ENCODE results near the gene CRHR2. TPM values are rescaled to one million over a fixed set of nuclear protein-coding genes. Genes with fewer than 3 reads are reported as not detected.
"Not testable (repeated sequence)": the region's sequence is repeated elsewhere in the genome, so short reads cannot be mapped to it uniquely, and the experiment has no call there.

Gene CRHR2
- total and polyA plus RNA-seq, 3 experiments from 2014 or later: not detected

DNA sequence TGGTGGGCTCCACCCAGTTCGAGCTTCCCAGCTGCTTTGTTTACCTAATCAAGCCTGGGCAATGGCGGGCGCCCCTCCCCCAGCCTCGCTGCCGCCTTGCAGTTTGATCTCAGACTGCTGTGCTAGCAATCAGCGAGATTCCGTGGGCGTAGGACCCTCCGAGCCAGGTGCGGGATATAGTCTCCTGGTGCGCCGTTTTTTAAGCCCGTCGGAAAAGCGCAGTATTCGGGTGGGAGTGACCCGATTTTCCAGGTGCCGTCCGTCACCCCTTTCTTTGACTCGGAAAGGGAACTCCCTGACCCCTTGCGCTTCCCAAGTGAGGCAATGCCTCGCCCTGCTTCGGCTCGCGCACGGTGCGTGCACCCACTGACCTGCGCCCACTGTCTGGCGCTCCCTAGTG, 39.9 kb downstream of the CRHR2 start:
- H3K4me3 Mint-ChIP-seq; H3K27ac Mint-ChIP-seq; H3K4me3 ChIP-seq (ENCODE audit: low read length); H3K4me1 ChIP-seq (ENCODE audit: insufficient read depth, low read length); H3K27me3 Mint-ChIP-seq; H3K9me3 Mint-ChIP-seq; H3K4me1 Mint-ChIP-seq; H3K27me3 ChIP-seq (ENCODE audit: insufficient read depth, low read length, poor library complexity, severe bottlenecking); H3K9me3 ChIP-seq (ENCODE audit: low read length); CTCF ChIA-PET; H3K36me3 ChIP-seq (ENCODE audit: insufficient read depth, low read length); H3K27ac ChIP-seq (ENCODE audit: low read depth, low read length); DNase-seq; POLR2A ChIA-PET: not testable (repeated sequence)
- peaks cover 4 to 29% (median 7%) of the 10 kb centered on the region in 3 donors for H3K36me3 Mint-ChIP-seq

DNA sequence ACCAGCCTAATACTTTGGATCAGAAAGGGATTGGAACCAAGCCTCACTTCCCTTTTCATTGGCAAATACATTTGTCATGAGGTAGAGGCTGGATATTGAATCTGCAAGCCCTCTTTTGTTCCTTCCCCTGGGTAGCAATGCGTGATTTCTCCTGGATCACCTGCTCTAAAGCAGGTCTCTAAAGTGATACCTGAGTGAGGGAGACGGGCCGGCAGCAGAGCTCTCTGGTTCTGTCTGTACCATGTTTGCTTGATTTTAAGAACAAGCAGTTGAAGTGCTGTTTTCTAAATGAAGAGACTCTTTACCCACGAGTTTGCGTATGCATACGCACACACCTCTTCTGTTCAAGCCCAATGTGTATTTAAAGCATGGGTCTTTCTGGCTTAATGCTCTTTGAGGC, 46.5 kb downstream of the CRHR2 start:
- Mint-ChIP-seq H3K27me3 (no peaks in the 10 kb centered on the region), H3K27ac (no peak overlapping the region), H3K4me1 (peaks cover 0 to 3% (median 0%) of the 10 kb centered on the region in 3 donors), H3K36me3 (peaks cover 18 to 54% (median 27%) of the 10 kb centered on the region in 3 donors), H3K9me3 (peaks cover 0 to 2% (median 0%) of the 10 kb centered on the region in 5 donors), H3K4me3 (no peak overlapping the region)
- DNase-seq: no peak
- no peak overlapping the region for H3K4me3 ChIP-seq (ENCODE audit: low read length)
- no peak overlapping the region for H3K27ac ChIP-seq (ENCODE audit: low read depth, low read length)
- no peaks in the 10 kb centered on the region for H3K27me3 ChIP-seq (ENCODE audit: insufficient read depth, low read length, poor library complexity, severe bottlenecking)
- no peaks in the 10 kb centered on the region for H3K9me3 ChIP-seq (ENCODE audit: low read length)
- no peaks in the 10 kb centered on the region for H3K4me1 ChIP-seq (ENCODE audit: insufficient read depth, low read length)
- POLR2A ChIA-PET: no interaction called here
- CTCF ChIA-PET: no interaction called here
- peaks cover 33% of the 10 kb centered on the region for H3K36me3 ChIP-seq (ENCODE audit: insufficient read depth, low read length)

DNA sequence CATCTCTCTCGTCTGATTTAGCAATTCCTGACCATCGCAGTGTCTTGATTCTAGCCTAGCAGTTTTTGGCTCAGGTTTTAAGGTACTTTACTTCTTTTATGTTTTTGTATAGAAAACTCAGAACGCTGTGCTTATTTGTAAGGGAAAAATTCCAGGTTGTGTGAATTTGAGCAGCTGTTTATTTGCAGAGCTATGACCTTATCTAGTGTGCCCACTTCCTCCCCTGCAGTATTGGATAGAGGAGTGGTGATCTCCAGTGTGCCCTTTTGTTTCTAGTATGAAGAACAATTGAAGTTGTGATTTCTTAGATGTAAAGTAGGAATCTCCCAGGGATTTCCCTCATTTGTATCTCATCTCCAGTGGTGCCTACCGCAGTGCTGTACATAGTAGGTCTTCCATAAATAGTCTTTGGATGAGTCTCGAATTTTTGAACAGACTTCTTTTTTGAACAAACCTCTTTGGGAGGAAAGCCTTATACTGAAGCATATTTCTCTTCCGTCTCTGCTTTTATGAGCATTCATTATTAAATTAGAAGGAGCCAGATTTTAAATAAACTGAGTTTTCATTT, 47.5 kb downstream of the CRHR2 start:
- no peak overlapping the region for H3K4me3 Mint-ChIP-seq
- H3K9me3 Mint-ChIP-seq: peaks cover 0 to 2% (median 0%) of the 10 kb centered on the region in 5 donors
- ChIA-PET CTCF (interaction anchor here (1.3 kb wide), 1 partner anchor 107 kb away, joined by 3 read pairs; no protein-coding TSS in a partner anchor), POLR2A (no interaction called here)
- peaks cover 18 to 61% (median 31%) of the 10 kb centered on the region in 3 donors for H3K36me3 Mint-ChIP-seq
- Histone ChIP-seq H3K36me3 (ENCODE audit: insufficient read depth, low read length) (peaks cover 34% of the 10 kb centered on the region), H3K9me3 (ENCODE audit: low read length) (no peaks in the 10 kb centered on the region), H3K4me3 (ENCODE audit: low read length) (no peak overlapping the region), H3K27me3 (ENCODE audit: insufficient read depth, low read length, poor library complexity, severe bottlenecking) (no peaks in the 10 kb centered on the region), H3K27ac (ENCODE audit: low read depth, low read length) (no peak overlapping the region), H3K4me1 (ENCODE audit: insufficient read depth, low read length) (no peaks in the 10 kb centered on the region)
- H3K4me1 Mint-ChIP-seq: peaks cover 0 to 3% (median 0%) of the 10 kb centered on the region in 3 donors
- H3K27me3 Mint-ChIP-seq: no peaks in the 10 kb centered on the region
- DNase-seq: no peak
- H3K27ac Mint-ChIP-seq: peak overlapping the region in 1 of 8 donors; percentile 30

DNA sequence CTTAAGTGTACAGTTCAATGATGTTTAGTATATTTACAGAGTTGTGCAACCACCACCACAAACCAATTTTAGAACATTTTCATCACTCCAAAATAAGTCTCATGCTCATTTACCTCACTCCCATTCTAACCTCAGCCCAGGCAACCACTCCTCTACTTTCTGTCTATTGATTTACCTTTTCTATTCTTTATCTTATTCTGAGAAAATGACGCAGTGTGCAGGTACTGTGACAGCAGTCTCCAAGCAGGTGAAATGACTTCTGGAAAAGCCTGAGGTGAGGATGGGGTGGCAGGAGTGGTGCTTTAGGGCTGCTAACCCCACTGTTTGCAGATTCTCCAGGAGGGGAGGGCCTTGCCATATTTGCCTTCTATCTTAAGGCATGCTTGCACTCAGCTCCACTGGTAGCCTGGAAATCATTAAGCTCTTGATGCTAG, 48.0 kb downstream of the CRHR2 start:
- Histone ChIP-seq H3K9me3 (ENCODE audit: low read length) (no peaks in the 10 kb centered on the region), H3K27ac (ENCODE audit: low read depth, low read length) (no peak overlapping the region), H3K36me3 (ENCODE audit: insufficient read depth, low read length) (peaks cover 39% of the 10 kb centered on the region), H3K4me3 (ENCODE audit: low read length) (no peak overlapping the region), H3K4me1 (ENCODE audit: insufficient read depth, low read length) (no peaks in the 10 kb centered on the region), H3K27me3 (ENCODE audit: insufficient read depth, low read length, poor library complexity, severe bottlenecking) (no peaks in the 10 kb centered on the region)
- no peak overlapping the region for H3K4me3 Mint-ChIP-seq
- H3K27ac Mint-ChIP-seq: peak overlapping the region in 3 of 8 donors; percentile 7 to 10 (median 7)
- H3K27me3 Mint-ChIP-seq: no peaks in the 10 kb centered on the region
- H3K4me1 Mint-ChIP-seq: peaks cover 0 to 3% (median 0%) of the 10 kb centered on the region in 3 donors
- ChIA-PET CTCF (interaction anchor here (1.3 kb wide), 1 partner anchor 107 kb away, joined by 3 read pairs; no protein-coding TSS in a partner anchor), POLR2A (no interaction called here)
- peaks cover 18 to 64% (median 31%) of the 10 kb centered on the region in 3 donors for H3K36me3 Mint-ChIP-seq
- peaks cover 0 to 2% (median 0%) of the 10 kb centered on the region in 5 donors for H3K9me3 Mint-ChIP-seq
- no peak for DNase-seq

DNA sequence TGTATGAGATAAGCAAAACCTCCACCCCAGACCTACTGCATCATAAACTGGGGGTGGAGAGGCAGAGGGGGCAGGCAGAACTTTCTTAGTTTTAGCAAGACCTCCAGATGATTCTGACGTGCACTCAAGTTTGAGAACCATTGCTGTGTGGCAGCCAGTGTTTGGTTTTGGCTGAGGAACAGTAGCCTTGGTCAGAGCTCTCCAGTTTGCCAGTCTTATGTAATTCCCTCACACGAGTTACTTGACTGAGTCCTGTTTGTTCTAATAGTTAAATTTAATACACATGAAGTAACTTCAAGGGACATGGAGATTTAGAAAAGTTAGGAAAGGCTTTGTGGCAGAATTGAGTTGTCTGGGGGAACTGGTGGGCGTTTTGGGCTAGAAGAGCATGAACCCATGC, 49.0 kb downstream of the CRHR2 start:
- Histone ChIP-seq H3K9me3 (ENCODE audit: low read length) (no peaks in the 10 kb centered on the region), H3K27me3 (ENCODE audit: insufficient read depth, low read length, poor library complexity, severe bottlenecking) (no peaks in the 10 kb centered on the region), H3K36me3 (ENCODE audit: insufficient read depth, low read length) (peaks cover 49% of the 10 kb centered on the region), H3K27ac (ENCODE audit: low read depth, low read length) (no peak overlapping the region), H3K4me3 (ENCODE audit: low read length) (no peak overlapping the region), H3K4me1 (ENCODE audit: insufficient read depth, low read length) (no peaks in the 10 kb centered on the region)
- ChIA-PET CTCF (interaction anchor here (1.5 kb wide), 1 partner anchor 107 kb away, joined by 6 read pairs; no protein-coding TSS in a partner anchor), POLR2A (no interaction called here)
- H3K4me3 Mint-ChIP-seq: no peak overlapping the region
- H3K36me3 Mint-ChIP-seq: peaks cover 23 to 74% (median 34%) of the 10 kb centered on the region in 3 donors
- H3K9me3 Mint-ChIP-seq: peaks cover 0 to 2% (median 0%) of the 10 kb centered on the region in 5 donors
- no peak for DNase-seq
- H3K27me3 Mint-ChIP-seq: no peaks in the 10 kb centered on the region
- H3K4me1 Mint-ChIP-seq: peaks cover 0 to 3% (median 0%) of the 10 kb centered on the region in 3 donors
- peak overlapping the region in 3 of 8 donors; percentile 35 to 71 (median 57) for H3K27ac Mint-ChIP-seq

DNA sequence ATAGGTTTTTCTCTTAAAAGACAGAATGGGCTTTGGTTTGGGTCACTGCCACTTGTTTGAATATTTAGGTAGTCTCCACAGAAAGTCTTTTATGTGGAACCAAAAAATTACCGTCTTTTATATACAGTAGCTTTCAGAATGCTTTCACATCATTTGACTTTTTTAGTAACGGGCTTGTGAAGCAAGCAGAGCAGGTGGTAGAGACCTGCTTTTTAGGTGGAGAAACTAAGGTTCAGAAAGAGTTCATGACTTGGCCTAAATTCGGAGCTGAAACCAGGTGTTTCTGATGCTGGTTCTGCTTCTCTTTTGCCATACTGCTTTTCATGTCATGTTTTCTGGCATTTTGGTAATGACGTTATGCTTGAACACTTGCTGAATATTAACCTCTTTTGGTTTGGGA, 51.3 kb downstream of the CRHR2 start:
- Histone ChIP-seq H3K9me3 (ENCODE audit: low read length) (no peaks in the 10 kb centered on the region), H3K4me3 (ENCODE audit: low read length) (no peak overlapping the region), H3K27me3 (ENCODE audit: insufficient read depth, low read length, poor library complexity, severe bottlenecking) (no peaks in the 10 kb centered on the region), H3K4me1 (ENCODE audit: insufficient read depth, low read length) (no peaks in the 10 kb centered on the region), H3K36me3 (ENCODE audit: insufficient read depth, low read length) (peaks cover 60% of the 10 kb centered on the region), H3K27ac (ENCODE audit: low read depth, low read length) (no peak overlapping the region)
- DNase-seq: no peak
- peaks cover 0 to 2% (median 0%) of the 10 kb centered on the region in 5 donors for H3K9me3 Mint-ChIP-seq
- H3K36me3 Mint-ChIP-seq: peaks cover 23 to 89% (median 37%) of the 10 kb centered on the region in 3 donors
- ChIA-PET CTCF (no interaction called here), POLR2A (no interaction called here)
- H3K27me3 Mint-ChIP-seq: no peaks in the 10 kb centered on the region
- H3K27ac Mint-ChIP-seq: peak overlapping the region in 1 of 8 donors; percentile 6
- H3K4me1 Mint-ChIP-seq: peaks cover 0 to 10% (median 0%) of the 10 kb centered on the region in 3 donors
- no peak overlapping the region for H3K4me3 Mint-ChIP-seq

DNA sequence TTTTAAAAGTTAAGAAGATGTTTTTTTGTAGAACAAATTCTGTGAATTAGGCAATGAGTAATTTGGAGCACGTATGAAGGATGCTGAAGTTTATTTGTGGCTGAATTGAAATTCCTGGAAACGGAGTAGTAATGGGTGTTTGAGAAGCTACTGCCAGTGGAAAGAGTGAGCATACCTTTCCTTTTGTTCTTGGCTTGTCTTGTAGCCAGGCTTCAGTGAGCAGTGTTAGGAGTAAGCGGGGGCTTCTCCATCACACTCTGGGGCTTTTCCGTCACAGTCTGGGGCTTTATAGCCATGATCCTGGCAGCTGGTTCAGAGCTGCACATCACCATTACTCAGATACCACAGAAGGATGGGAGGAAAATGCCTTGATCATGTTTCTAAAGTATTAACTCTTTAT, 55.2 kb downstream of the CRHR2 start:
- Histone ChIP-seq H3K36me3 (ENCODE audit: insufficient read depth, low read length) (peaks cover 55% of the 10 kb centered on the region), H3K27me3 (ENCODE audit: insufficient read depth, low read length, poor library complexity, severe bottlenecking) (no peaks in the 10 kb centered on the region), H3K9me3 (ENCODE audit: low read length) (no peaks in the 10 kb centered on the region), H3K27ac (ENCODE audit: low read depth, low read length) (no peak overlapping the region), H3K4me1 (ENCODE audit: insufficient read depth, low read length) (no peaks in the 10 kb centered on the region), H3K4me3 (ENCODE audit: low read length) (no peak overlapping the region)
- Mint-ChIP-seq H3K27me3 (no peaks in the 10 kb centered on the region), H3K36me3 (peaks cover 18 to 84% (median 28%) of the 10 kb centered on the region in 3 donors), H3K27ac (peak overlapping the region in 1 of 8 donors; percentile 29), H3K4me1 (peaks cover 0 to 7% (median 0%) of the 10 kb centered on the region in 3 donors), H3K4me3 (no peak overlapping the region), H3K9me3 (no peaks in the 10 kb centered on the region)
- DNase-seq: no peak
- ChIA-PET CTCF (interaction anchor here (1.4 to 1.5 kb wide), 2 partner anchors 24 to 113 kb away, joined by 3 to 4 read pairs; no protein-coding TSS in a partner anchor), POLR2A (no interaction called here)

DNA sequence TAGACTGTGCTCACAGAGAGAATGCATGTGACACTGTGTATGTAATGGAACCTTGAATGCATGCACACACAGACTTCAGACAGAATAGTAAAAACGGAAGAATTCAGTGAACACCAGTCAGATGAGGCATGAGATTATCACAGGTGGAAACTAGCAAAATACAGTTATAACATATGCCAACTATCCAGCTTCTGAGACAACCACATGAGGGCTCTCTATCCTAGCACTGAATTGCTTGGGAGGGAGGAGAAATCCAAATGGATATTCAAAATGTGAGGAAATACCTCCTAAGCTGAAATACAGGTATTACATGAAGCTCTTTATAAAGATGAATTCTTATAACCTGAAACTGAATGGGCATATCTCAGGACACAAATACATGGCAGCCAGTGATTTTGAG, 57.0 kb downstream of the CRHR2 start:
- H3K9me3 Mint-ChIP-seq: no peaks in the 10 kb centered on the region
- Histone ChIP-seq H3K4me1 (ENCODE audit: insufficient read depth, low read length) (no peaks in the 10 kb centered on the region), H3K27me3 (ENCODE audit: insufficient read depth, low read length, poor library complexity, severe bottlenecking) (no peaks in the 10 kb centered on the region), H3K4me3 (ENCODE audit: low read length) (no peak overlapping the region), H3K27ac (ENCODE audit: low read depth, low read length) (no peak overlapping the region), H3K36me3 (ENCODE audit: insufficient read depth, low read length) (peaks cover 62% of the 10 kb centered on the region), H3K9me3 (ENCODE audit: low read length) (no peaks in the 10 kb centered on the region)
- peaks cover 0 to 7% (median 0%) of the 10 kb centered on the region in 3 donors for H3K4me1 Mint-ChIP-seq
- H3K4me3 Mint-ChIP-seq: no peak overlapping the region
- ChIA-PET CTCF (no interaction called here), POLR2A (no interaction called here)
- no peaks in the 10 kb centered on the region for H3K27me3 Mint-ChIP-seq
- DNase-seq: no peak
- no peak overlapping the region for H3K27ac Mint-ChIP-seq
- peaks cover 18 to 81% (median 33%) of the 10 kb centered on the region in 3 donors for H3K36me3 Mint-ChIP-seq
